Sigmoid colon (tissue), 7 donors: Measurements from ENCODE around the gene RFX7. TPM values are rescaled to one million over a fixed set of nuclear protein-coding genes. Genes with fewer than 3 reads are reported as not detected.

Experiments used
- DNase-seq: peaks from one replicate; pipeline ENCODE4 v3.0.0-alpha.2; 2019
- H3K27ac ChIP-seq, 4 donors: fragments of 200-600 bp; sonication (generic); one replicate each; pipeline ENCODE4 v1.5.1; 2016 to 2019; ENCODE audit warnings: mild to moderate bottlenecking in 1 of 4
- H3K27me3 ChIP-seq, 3 donors: fragments of 200-600 bp; sonication (generic); one replicate each; pipeline ENCODE4 v1.5.1; 2019; ENCODE audit warnings: mild to moderate bottlenecking in 1 of 3
- H3K36me3 ChIP-seq, 4 donors: fragments of 200-600 bp; sonication (generic); one replicate each; pipeline ENCODE4 v1.5.1; 2016 to 2019
- H3K4me1 ChIP-seq, 4 donors: fragments of 200-600 bp; sonication (generic); one replicate each; pipeline ENCODE4 v1.5.1; 2017 to 2019
- H3K4me3 ChIP-seq, 4 donors: fragments of 200-600 bp; sonication (generic); one replicate each; pipeline ENCODE4 v1.5.1; 2017 to 2019; ENCODE audit warnings: mild to moderate bottlenecking in 2 of 4, moderate library complexity in 1 of 4
- H3K9me3 ChIP-seq, 4 donors: fragments of 200-600 bp in 3 of 4; sonication (generic) in 3 of 4; one replicate each; pipeline versions ENCODE4 v1.5.1 to v1.6.1; 2013 to 2019
- EP300 ChIP-seq, 4 donors: sonication (generic); formaldehyde crosslinking; IDR thresholded peaks; one replicate each; pipeline ENCODE4 v1.6.1; 2017; ENCODE audit warnings: antibody characterized with exemption in 4 of 4
- POLR2A ChIP-seq, 2 donors: fragments of 450-650 bp; IDR thresholded peaks; one replicate each; pipeline ENCODE4 v1.6.1; 2016; ENCODE audit warnings: antibody characterized with exemption in 2 of 2, mild to moderate bottlenecking in 2 of 2, moderate library complexity in 2 of 2
- POLR2AphosphoS5 ChIP-seq, 4 donors: sonication (generic); formaldehyde crosslinking; IDR thresholded peaks; one replicate each; pipeline ENCODE4 v1.6.1; 2017; ENCODE audit warnings: antibody characterized with exemption in 4 of 4
- WGBS, 2 donors: extraction: QIAGEN DNeasy Blood & Tissue Kit; methylation state at CpG; one replicate each; pipeline ENCODE4 v1.1.7; 2013; 5-methylcytosine and 5-hydroxymethylcytosine counted together
- intact Hi-C: fragments of 100-400 bp; cut with DNase I; formaldehyde crosslinking; loops from one replicate; pipeline ENCODE4 v1.15.1; 2023
- polyA plus RNA-seq, 3 donors: library from polyadenylated mRNA; stranded (reverse); fragments of 200-250 nt; gene quantifications; one replicate each; pipeline ENCODE4 v1.2.3, GENCODE V29; 2013
- total RNA-seq, 4 donors: library from RNA; depleted of rRNA; stranded (reverse); fragments of >200 nt; gene quantifications; one replicate each; pipeline ENCODE4 v1.1.0, GENCODE V29; 2016
- TF ChIP-seq, protein P1 (sequence below), 4 experiments: fragments of 450-650 bp in 3 of 4; fragments of 200-600 bp in 1 of 4; IDR thresholded peaks; one replicate each; pipeline ENCODE4 v1.5.1; 2016 to 2019; ENCODE audit warnings: antibody characterized with exemption in 4 of 4, mild to moderate bottlenecking in 3 of 4, moderate library complexity in 2 of 4
- donor health status: healthy with polysubstance abuse.
- donor health status: Bipolar disorder and iron deficiency.
- donor health status: healthy.

RFX7 gene
- total and polyA plus RNA-seq, 7 donors, result 0.60 to 9.1 (median 6.7) TPM

DNA sequence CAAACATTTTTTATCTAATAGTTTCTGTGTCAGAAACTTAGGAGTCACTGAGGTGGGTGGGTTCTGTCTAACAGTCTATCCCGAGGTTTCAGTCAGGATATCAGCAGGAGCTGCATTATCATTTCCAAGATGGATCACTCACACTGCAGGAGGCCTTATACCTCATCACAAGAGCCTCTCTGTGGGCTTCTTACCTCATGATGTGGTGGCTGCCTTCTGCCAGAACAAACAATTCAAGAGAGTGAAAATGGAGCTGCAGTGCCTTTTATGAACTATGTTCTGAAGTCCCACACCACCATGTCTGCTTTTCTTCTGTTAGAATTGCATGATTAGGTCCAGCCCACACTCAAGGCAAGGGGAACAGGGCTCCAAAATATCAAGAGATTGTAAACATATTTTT, 27.9 kb downstream of the RFX7 start:
- 88% methylated on average over 1 of the region's 1 CpG for WGBS, 2 donors
- no peak for TF ChIP-seq POLR2A (IDR thresholded peaks at IDR 0.05)
- no peak for TF ChIP-seq EP300 (IDR thresholded peaks at IDR 0.05)
- TF ChIP-seq, protein P1, sequence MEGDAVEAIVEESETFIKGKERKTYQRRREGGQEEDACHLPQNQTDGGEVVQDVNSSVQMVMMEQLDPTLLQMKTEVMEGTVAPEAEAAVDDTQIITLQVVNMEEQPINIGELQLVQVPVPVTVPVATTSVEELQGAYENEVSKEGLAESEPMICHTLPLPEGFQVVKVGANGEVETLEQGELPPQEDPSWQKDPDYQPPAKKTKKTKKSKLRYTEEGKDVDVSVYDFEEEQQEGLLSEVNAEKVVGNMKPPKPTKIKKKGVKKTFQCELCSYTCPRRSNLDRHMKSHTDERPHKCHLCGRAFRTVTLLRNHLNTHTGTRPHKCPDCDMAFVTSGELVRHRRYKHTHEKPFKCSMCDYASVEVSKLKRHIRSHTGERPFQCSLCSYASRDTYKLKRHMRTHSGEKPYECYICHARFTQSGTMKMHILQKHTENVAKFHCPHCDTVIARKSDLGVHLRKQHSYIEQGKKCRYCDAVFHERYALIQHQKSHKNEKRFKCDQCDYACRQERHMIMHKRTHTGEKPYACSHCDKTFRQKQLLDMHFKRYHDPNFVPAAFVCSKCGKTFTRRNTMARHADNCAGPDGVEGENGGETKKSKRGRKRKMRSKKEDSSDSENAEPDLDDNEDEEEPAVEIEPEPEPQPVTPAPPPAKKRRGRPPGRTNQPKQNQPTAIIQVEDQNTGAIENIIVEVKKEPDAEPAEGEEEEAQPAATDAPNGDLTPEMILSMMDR (IDR thresholded peaks at IDR 0.05), result no peak
- no peaks in the 10 kb centered on the region for H3K36me3 ChIP-seq
- peaks cover 0 to 10% (median 2%) of the 10 kb centered on the region in 4 donors for H3K4me1 ChIP-seq
- no peaks in the 10 kb centered on the region for H3K9me3 ChIP-seq
- H3K4me3 ChIP-seq, result no peak overlapping the region
- intact Hi-C loops, result no loop called here
- no peak for DNase-seq
- H3K27ac ChIP-seq, result no peak overlapping the region
- H3K27me3 ChIP-seq, result no peaks in the 10 kb centered on the region

DNA sequence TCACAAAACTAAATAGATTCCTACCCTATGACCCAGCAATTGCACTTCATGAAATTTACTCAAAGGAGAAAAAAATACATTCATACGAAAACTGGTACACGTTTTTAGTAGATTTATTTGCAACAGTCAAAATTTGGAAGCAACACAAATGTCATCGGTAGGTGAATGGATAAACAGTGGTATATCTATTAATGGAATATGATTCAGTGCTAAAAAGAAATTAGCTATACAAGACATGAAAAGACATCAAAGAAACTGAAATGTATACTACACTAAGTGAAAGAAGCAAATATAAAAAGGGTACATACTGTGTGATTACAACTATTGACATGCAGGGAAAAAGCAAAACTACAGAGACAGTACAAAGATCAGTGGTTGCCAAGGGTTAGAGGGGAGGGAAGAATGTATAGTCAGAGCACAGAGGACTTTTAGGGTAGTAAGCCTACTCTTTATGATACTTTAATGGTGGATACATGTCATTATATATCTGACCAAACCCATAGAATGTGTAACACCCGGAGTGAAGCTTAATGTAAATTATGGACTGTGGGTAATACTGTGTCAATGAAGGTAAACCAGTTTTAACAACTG, 31.6 kb downstream of the RFX7 start:
- peaks cover 0 to 21% (median 8%) of the 10 kb centered on the region in 4 donors for H3K4me1 ChIP-seq
- H3K36me3 ChIP-seq, result no peaks in the 10 kb centered on the region
- H3K27me3 ChIP-seq, result no peaks in the 10 kb centered on the region
- H3K27ac ChIP-seq, result no peak overlapping the region
- H3K4me3 ChIP-seq, result no peak overlapping the region
- WGBS, 2 donors, result 84 to 88% methylated on average over 4 of the region's 4 CpGs
- TF ChIP-seq POLR2A (IDR thresholded peaks at IDR 0.05) (no peak), EP300 (IDR thresholded peaks at IDR 0.05) (no peak), POLR2AphosphoS5 (IDR thresholded peaks at IDR 0.05) (no peak)
- TF ChIP-seq, protein P1 (IDR thresholded peaks at IDR 0.05), result no peak
- no peaks in the 10 kb centered on the region for H3K9me3 ChIP-seq
- no peak for DNase-seq
- intact Hi-C loops, result no loop called here

DNA sequence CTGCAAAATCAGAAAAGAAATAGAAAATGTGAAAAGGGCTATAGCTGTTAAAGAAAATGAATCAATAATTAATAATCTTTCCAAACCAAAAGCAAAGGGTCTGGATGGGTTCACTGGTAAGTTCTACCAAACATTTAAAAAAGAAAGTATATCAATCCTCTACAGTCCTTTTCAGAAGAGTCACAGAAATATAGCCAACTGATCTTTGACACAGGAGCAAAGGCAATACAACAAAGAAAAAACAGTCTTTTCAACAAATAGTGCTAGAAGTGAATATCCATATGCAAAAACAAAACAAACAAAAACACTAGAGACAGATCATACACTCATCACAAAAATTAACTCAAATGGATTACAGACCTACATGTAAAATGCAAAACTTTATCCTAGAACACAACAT, 32.6 kb downstream of the RFX7 start:
- Histone ChIP-seq H3K27ac (no peak overlapping the region), H3K27me3 (no peaks in the 10 kb centered on the region), H3K4me1 (peaks cover 0 to 16% (median 8%) of the 10 kb centered on the region in 4 donors), H3K9me3 (no peaks in the 10 kb centered on the region), H3K36me3 (no peaks in the 10 kb centered on the region), H3K4me3 (no peak overlapping the region)
- intact Hi-C loops, result no loop called here
- TF ChIP-seq, protein P1 (IDR thresholded peaks at IDR 0.05), result no peak
- TF ChIP-seq POLR2A (IDR thresholded peaks at IDR 0.05) (no peak), EP300 (IDR thresholded peaks at IDR 0.05) (no peak), POLR2AphosphoS5 (IDR thresholded peaks at IDR 0.05) (no peak)
- DNase-seq, result no peak

DNA sequence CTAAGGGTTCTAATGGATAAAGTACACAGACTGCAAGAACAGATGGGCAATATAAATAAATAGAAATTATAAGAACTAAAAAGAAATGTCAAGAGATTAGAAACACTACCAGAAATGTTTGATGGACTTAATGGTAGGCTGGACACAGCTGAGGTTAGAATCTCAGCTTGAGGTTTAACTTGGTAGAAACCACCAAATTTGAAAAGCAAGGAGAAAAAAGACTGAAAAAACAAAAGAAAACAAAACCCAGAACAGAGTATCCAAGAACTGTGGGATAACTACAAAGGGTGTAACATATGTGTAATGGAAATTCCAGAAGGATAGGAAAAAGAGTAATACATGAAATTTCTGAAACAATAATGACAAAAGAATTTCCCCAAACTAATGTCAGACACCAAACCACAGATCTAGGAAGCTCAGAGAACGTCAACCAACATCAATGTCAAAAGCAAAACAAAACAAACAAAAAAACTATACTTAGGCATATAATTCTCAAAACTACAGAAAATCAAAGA, 35.0 kb downstream of the RFX7 start:
- H3K27ac ChIP-seq, result no peak overlapping the region
- peaks cover 0 to 23% (median 8%) of the 10 kb centered on the region in 4 donors for H3K4me1 ChIP-seq
- 35 to 72% methylated on average over 1 of the region's 1 CpG for WGBS, 2 donors
- intact Hi-C loops, result no loop called here
- H3K36me3 ChIP-seq, result no peaks in the 10 kb centered on the region
- TF ChIP-seq POLR2AphosphoS5 (IDR thresholded peaks at IDR 0.05) (no peak), EP300 (IDR thresholded peaks at IDR 0.05) (no peak), POLR2A (IDR thresholded peaks at IDR 0.05) (no peak)
- TF ChIP-seq, protein P1 (IDR thresholded peaks at IDR 0.05), result no peak
- H3K4me3 ChIP-seq, result no peak overlapping the region
- DNase-seq, result no peak
- no peaks in the 10 kb centered on the region for H3K9me3 ChIP-seq
- H3K27me3 ChIP-seq, result no peaks in the 10 kb centered on the region

DNA sequence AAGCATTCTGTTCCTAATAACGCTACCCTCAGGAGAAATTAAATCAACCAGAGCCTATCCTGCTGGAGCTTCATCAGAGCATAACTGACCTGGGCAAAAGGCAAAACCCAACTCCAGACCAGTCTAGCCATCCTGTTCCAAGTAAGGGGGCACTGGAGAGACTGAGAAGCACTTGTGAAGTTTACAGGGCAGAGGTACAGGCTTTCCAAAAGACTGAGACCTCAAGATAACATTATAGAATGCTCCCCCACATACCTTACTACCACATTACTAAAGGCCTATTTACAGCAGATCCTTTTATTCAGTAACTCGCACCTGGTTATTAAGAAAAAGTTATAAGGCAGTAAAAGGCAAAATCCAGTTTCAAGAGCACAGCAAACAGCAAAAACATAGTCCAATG, 35.5 kb downstream of the RFX7 start:
- intact Hi-C loops, result no loop called here
- Histone ChIP-seq H3K27ac (no peak overlapping the region), H3K27me3 (no peaks in the 10 kb centered on the region), H3K4me1 (peaks cover 0 to 25% (median 8%) of the 10 kb centered on the region in 4 donors), H3K36me3 (no peaks in the 10 kb centered on the region), H3K4me3 (no peak overlapping the region), H3K9me3 (no peaks in the 10 kb centered on the region)
- TF ChIP-seq, protein P1 (IDR thresholded peaks at IDR 0.05), result no peak
- TF ChIP-seq POLR2A (IDR thresholded peaks at IDR 0.05) (no peak), POLR2AphosphoS5 (IDR thresholded peaks at IDR 0.05) (no peak), EP300 (IDR thresholded peaks at IDR 0.05) (no peak)
- no peak for DNase-seq
- WGBS, 2 donors, result 75 to 76% methylated on average over 2 of the region's 2 CpGs
